Measurements from ENCODE around the gene FAXDC2. TPM values are rescaled to one million over a fixed set of nuclear protein-coding genes. Genes with fewer than 3 reads are reported as not detected.
"Not testable (repeated sequence)": the region's sequence is repeated elsewhere in the genome, so short reads cannot be mapped to it uniquely, and the experiment has no call there.

FAXDC2 gene
- total RNA-seq, 2 donors from 2014 or later = not detected

GRCh38 chr5:154829589-154830218, 20.7 kb downstream of the FAXDC2 start:
- peak overlapping the region; percentile 42 for H3K4me3 Mint-ChIP-seq
- peak; percentile 86 for ATAC-seq (replicated peaks)
- peaks cover 25% of the 10 kb centered on the region for H3K4me1 Mint-ChIP-seq
- peaks cover 48% of the 10 kb centered on the region for H3K36me3 Mint-ChIP-seq (ENCODE audit: low read depth)
- H3K9me3 Mint-ChIP-seq = no peaks in the 10 kb centered on the region
- H3K27ac Mint-ChIP-seq = peak overlapping the region; percentile 82
- no peaks in the 10 kb centered on the region for H3K27me3 Mint-ChIP-seq

DNA sequence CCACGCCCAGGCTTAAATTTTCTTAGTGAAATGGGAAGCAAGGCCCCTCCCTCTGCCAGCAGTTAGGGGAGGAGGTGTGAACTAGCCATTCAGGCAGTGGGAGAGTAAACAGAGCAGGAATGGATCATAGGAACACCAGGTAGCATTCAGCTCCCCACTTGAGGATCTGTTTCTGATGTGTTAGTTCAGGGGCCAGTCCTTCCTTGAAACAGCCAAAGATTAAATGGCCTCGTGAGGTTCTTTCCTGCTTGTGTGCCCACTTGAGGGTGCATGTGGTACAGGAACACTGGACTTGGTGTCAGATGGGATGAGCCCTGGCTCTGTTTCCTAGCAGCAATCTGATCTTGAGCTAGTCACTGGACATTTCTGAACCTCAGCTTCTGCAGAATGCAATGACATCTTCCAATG, 21.2 kb downstream of the FAXDC2 start:
- Mint-ChIP-seq H3K36me3 (ENCODE audit: low read depth) (peaks cover 48% of the 10 kb centered on the region), H3K4me1 (peaks cover 25% of the 10 kb centered on the region), H3K27me3 (no peaks in the 10 kb centered on the region), H3K9me3 (no peaks in the 10 kb centered on the region), H3K27ac (peak overlapping the region; percentile 82), H3K4me3 (peak overlapping the region; percentile 42)
- ATAC-seq (replicated peaks) = no peak

GRCh38 chr5:154824070-154824469, 26.3 kb downstream of the FAXDC2 start:
- H3K27me3 Mint-ChIP-seq = no peaks in the 10 kb centered on the region
- no peaks in the 10 kb centered on the region for H3K9me3 Mint-ChIP-seq
- peaks cover 62% of the 10 kb centered on the region for H3K36me3 Mint-ChIP-seq (ENCODE audit: low read depth)
- ATAC-seq (replicated peaks) = no peak
- no peak overlapping the region for H3K4me3 Mint-ChIP-seq
- H3K27ac Mint-ChIP-seq = peak overlapping the region; percentile 20
- peaks cover 11% of the 10 kb centered on the region for H3K4me1 Mint-ChIP-seq

GRCh38 chr5:154823605-154824004, 26.8 kb downstream of the FAXDC2 start:
- no peaks in the 10 kb centered on the region for H3K9me3 Mint-ChIP-seq
- no peaks in the 10 kb centered on the region for H3K27me3 Mint-ChIP-seq
- H3K4me3 Mint-ChIP-seq = no peak overlapping the region
- no peak for ATAC-seq (replicated peaks)
- H3K36me3 Mint-ChIP-seq (ENCODE audit: low read depth) = peaks cover 67% of the 10 kb centered on the region
- H3K27ac Mint-ChIP-seq = peak overlapping the region; percentile 20
- peaks cover 11% of the 10 kb centered on the region for H3K4me1 Mint-ChIP-seq

DNA sequence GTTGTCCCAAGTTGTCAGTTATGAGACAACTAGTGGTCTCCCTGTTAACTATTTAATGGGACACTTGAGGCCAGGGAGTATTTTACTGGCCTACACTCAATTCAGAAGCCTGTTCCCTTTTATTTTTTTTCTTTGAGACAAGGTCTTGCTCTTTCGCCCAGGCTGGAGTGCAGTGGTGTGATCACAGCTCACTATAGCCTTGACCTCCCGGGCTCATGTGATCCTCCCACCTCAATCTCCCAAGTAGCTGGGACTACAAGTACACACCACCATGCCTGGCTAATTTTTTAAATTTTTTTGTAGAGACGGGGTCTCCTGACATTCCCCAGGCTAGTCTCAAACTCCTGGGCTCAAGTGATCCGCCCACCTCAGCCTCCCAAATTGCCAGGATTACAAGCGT, 27.5 kb downstream of the FAXDC2 start:
- not testable (repeated sequence) for H3K9me3 Mint-ChIP-seq

GRCh38 chr5:154820383-154820782, 30.0 kb downstream of the FAXDC2 start:
- Mint-ChIP-seq H3K9me3 (no peaks in the 10 kb centered on the region), H3K4me3 (no peak overlapping the region), H3K4me1 (peaks cover 4% of the 10 kb centered on the region), H3K36me3 (ENCODE audit: low read depth) (peaks cover 73% of the 10 kb centered on the region), H3K27me3 (no peaks in the 10 kb centered on the region), H3K27ac (no peak overlapping the region)
- no peak for ATAC-seq (replicated peaks)

More for the DNA sequence above, 27.5 kb downstream of the FAXDC2 start:
- H3K36me3 Mint-ChIP-seq (ENCODE audit: low read depth) = peaks cover 69% of the 10 kb centered on the region
- not testable (repeated sequence) for ATAC-seq (replicated peaks); H3K27ac Mint-ChIP-seq; H3K27me3 Mint-ChIP-seq; H3K4me1 Mint-ChIP-seq; H3K4me3 Mint-ChIP-seq

DNA sequence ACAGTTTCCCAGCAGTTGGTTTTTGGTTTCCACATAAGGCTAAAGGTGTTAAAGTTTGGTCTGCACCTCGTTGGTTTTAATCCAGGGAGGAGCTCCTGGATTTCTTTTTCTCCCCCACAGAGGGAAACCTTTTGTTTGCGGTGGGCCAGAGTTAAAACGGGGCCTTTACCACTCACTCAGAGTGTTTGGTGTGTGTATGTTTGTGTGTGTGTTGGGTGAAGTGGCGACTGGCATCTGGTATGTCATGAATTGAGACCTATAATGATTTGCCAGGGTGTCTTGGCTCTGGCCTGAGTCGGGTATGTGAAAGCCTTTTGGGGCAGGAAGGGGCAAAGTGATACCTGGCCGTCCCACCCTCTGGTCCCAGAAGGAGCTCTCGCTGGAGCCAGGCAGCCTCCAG, 30.9 kb downstream of the FAXDC2 start:
- H3K27ac Mint-ChIP-seq = no peak overlapping the region

DNA sequence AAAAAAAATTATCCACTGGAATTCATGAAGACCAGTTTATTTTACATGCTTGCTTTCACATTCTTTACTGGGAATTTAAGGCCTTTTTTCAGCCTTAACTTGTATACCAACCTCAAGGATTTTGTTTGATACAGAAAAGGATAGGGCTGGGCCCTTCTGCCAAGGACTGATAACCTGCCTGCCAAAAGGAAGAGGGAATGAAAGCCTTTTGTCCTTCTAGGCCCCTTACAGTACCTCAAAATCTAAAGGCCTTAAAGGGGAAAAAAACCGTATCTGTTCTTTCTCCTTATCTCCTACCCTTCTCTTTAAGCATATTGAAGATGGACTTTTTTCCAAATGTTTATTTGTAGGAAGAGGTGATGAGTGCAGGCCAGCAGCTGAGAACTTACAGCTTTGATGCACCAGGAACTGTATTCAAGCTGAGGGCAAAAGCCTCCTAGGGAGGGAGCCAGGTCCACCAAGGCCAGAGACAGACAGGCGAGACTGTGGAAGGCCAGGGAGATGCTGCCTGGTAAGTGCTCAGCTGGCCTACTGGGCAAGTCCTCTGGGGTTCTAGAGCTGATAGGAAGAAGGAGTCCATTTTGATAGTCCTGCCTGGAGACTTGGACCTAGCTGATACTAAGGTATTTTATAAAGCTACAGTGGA, 31.8 kb downstream of the FAXDC2 start:
- Mint-ChIP-seq H3K27ac (peak overlapping the region; percentile 51), H3K9me3 (no peaks in the 10 kb centered on the region), H3K27me3 (no peaks in the 10 kb centered on the region), H3K36me3 (ENCODE audit: low read depth) (peaks cover 87% of the 10 kb centered on the region), H3K4me3 (no peak overlapping the region), H3K4me1 (peaks cover 4% of the 10 kb centered on the region)
- ATAC-seq (replicated peaks) = no peak

More for the DNA sequence above, 30.9 kb downstream of the FAXDC2 start:
- no peak for ATAC-seq (replicated peaks)
- peaks cover 4% of the 10 kb centered on the region for H3K4me1 Mint-ChIP-seq
- H3K9me3 Mint-ChIP-seq = no peaks in the 10 kb centered on the region
- H3K36me3 Mint-ChIP-seq (ENCODE audit: low read depth) = peaks cover 80% of the 10 kb centered on the region
- no peaks in the 10 kb centered on the region for H3K27me3 Mint-ChIP-seq
- no peak overlapping the region for H3K4me3 Mint-ChIP-seq

DNA sequence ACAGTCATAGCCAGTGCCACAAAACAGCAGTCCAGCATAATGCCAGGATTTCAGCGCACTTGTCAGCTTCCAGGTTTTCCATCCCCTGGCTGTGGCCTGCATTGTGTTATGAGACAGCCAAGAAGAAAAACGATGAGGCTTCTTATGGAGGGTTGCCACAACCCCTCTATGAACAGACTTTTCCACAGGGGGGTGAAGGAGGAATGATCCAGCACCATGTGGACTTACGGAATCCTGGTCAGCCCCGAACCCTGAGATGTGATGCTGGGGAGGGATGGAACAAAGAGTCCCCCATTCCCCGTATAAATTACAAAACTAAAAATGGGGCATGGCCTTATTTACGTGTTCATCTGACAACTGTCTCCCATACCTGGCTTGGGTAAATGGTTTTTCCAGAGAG, 32.6 kb downstream of the FAXDC2 start:
- Mint-ChIP-seq H3K9me3 (no peaks in the 10 kb centered on the region), H3K27ac (peak overlapping the region; percentile 51), H3K4me3 (no peak overlapping the region), H3K36me3 (ENCODE audit: low read depth) (peaks cover 87% of the 10 kb centered on the region), H3K27me3 (no peaks in the 10 kb centered on the region), H3K4me1 (peaks cover 9% of the 10 kb centered on the region)
- no peak for ATAC-seq (replicated peaks)

DNA sequence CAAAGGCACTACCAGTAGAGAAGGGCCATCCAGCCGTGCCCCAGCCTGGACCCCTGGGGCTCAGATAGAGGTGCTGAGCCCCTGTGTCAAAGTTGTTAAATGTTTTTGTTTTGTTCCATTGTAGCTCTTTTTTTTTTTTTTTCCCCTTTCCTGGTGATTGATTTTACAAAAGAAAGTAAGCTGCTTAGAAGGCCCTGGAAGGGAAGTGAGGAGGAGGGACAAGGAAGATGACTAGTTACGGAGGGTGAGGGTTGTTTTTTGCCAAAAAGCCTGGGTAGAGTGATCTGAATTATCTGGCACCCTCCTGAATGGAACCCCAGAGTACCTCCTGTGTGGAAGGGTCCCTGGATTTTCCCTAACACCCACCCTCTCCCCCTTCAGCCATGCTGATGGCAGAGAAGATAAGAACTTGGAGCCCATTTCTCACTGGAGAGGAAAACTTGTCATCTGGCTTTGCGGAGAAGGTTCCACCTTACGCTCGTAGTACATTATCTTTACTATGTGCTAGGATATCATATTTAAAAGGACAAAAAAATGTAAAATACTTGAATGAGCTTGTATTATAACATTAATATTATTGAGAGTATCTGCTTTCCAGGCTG, 33.4 kb downstream of the FAXDC2 start:
- Mint-ChIP-seq H3K27ac (peak overlapping the region; percentile 62), H3K4me3 (no peak overlapping the region), H3K4me1 (peaks cover 14% of the 10 kb centered on the region), H3K36me3 (ENCODE audit: low read depth) (peaks cover 88% of the 10 kb centered on the region), H3K27me3 (no peaks in the 10 kb centered on the region), H3K9me3 (no peaks in the 10 kb centered on the region)
- ATAC-seq (replicated peaks) = no peak

GRCh38 chr5:154815684-154816247, 34.6 kb downstream of the FAXDC2 start:
- peak overlapping the region; percentile 62 for H3K27ac Mint-ChIP-seq
- peaks cover 90% of the 10 kb centered on the region for H3K36me3 Mint-ChIP-seq (ENCODE audit: low read depth)

GRCh38 chr5:154815025-154815424, 35.4 kb downstream of the FAXDC2 start:
- Mint-ChIP-seq H3K4me3 (no peak overlapping the region), H3K27ac (no peak overlapping the region), H3K36me3 (ENCODE audit: low read depth) (peaks cover 97% of the 10 kb centered on the region), H3K27me3 (no peaks in the 10 kb centered on the region), H3K4me1 (peaks cover 18% of the 10 kb centered on the region), H3K9me3 (no peaks in the 10 kb centered on the region)
- no peak for ATAC-seq (replicated peaks)

More at GRCh38 chr5:154815684-154816247, 34.6 kb downstream of the FAXDC2 start:
- no peak for ATAC-seq (replicated peaks)
- H3K27me3 Mint-ChIP-seq = no peaks in the 10 kb centered on the region
- no peak overlapping the region for H3K4me3 Mint-ChIP-seq
- peaks cover 18% of the 10 kb centered on the region for H3K4me1 Mint-ChIP-seq
- no peaks in the 10 kb centered on the region for H3K9me3 Mint-ChIP-seq

- peaks cover 100% of the 10 kb centered on the region for H3K36me3 Mint-ChIP-seq (ENCODE audit: low read depth)
- peaks cover 18% of the 10 kb centered on the region for H3K4me1 Mint-ChIP-seq
- H3K27me3 Mint-ChIP-seq = no peaks in the 10 kb centered on the region
- no peaks in the 10 kb centered on the region for H3K9me3 Mint-ChIP-seq
- H3K27ac Mint-ChIP-seq = peak overlapping the region; percentile 71
- H3K4me3 Mint-ChIP-seq = no peak overlapping the region
- ATAC-seq (replicated peaks) = no peak
Measured at GRCh38 chr5:154813736-154814135, 36.7 kb downstream of the FAXDC2 start.

DNA sequence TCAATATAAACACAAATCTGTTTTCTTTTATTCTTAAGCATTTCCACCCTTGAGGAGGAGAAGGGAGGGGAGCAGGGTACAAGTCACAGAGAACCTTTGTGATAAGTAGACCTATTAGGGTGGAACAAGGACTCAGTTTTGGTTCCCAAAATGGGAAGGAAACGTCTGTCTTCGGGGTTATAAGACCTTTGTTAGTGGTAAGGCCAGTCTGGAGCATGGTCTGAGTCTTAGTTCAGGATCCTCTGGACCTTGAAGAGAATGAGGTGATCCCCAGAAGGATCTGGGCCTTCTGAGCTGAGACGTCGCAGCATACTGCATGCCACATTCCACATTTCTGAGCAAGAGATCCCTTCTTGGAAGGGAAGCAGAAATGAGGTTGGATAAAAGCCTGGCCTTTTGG, 37.2 kb downstream of the FAXDC2 start:
- Mint-ChIP-seq H3K36me3 (ENCODE audit: low read depth) (peaks cover 100% of the 10 kb centered on the region), H3K4me1 (peaks cover 18% of the 10 kb centered on the region), H3K9me3 (no peaks in the 10 kb centered on the region), H3K27me3 (no peaks in the 10 kb centered on the region), H3K27ac (peak overlapping the region; percentile 71), H3K4me3 (no peak overlapping the region)
- ATAC-seq (replicated peaks) = no peak
